AG09309 (cell line): ENCODE measurements around the gene RBM23.

Source experiments
- DNase-seq: peaks from one replicate; pipeline ENCODE4 v3.0.0-alpha.2; 2010; ENCODE audit warnings: low read depth
- H3K4me3 ChIP-seq: 2 replicates; pipeline ENCODE4 v1.5.1; 2011; ENCODE audit warnings: mild to moderate bottlenecking, low read depth, low read length, moderate library complexity; ENCODE audit not compliant: control insufficient read depth
- TF ChIP-seq, protein P1 (sequence below): IDR thresholded peaks from 2 replicates; pipeline ENCODE4 v1.5.1; 2011; ENCODE audit warnings: mild to moderate bottlenecking, low read depth, low read length, inconsistent platforms; ENCODE audit not compliant: insufficient read depth, control insufficient read depth; ENCODE audit errors: missing control alignments

The RBM23 gene

DNA sequence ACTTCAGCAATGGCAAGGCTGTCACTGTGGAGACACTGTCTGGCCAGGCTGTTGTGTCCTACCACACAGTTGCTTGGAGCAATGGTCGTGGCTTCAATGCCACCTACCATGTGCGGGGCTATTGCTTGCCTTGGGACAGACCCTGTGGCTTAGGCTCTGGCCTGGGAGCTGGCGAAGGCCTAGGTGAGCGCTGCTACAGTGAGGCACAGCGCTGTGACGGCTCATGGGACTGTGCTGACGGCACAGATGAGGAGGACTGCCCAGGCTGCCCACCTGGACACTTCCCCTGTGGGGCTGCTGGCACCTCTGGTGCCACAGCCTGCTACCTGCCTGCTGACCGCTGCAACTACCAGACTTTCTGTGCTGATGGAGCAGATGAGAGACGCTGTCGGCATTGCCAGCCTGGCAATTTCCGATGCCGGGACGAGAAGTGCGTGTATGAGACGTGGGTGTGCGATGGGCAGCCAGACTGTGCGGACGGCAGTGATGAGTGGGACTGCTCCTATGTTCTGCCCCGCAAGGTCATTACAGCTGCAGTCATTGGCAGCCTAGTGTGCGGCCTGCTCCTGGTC lies 43.1 kb downstream of the RBM23 start:
- TF ChIP-seq, protein P1, sequence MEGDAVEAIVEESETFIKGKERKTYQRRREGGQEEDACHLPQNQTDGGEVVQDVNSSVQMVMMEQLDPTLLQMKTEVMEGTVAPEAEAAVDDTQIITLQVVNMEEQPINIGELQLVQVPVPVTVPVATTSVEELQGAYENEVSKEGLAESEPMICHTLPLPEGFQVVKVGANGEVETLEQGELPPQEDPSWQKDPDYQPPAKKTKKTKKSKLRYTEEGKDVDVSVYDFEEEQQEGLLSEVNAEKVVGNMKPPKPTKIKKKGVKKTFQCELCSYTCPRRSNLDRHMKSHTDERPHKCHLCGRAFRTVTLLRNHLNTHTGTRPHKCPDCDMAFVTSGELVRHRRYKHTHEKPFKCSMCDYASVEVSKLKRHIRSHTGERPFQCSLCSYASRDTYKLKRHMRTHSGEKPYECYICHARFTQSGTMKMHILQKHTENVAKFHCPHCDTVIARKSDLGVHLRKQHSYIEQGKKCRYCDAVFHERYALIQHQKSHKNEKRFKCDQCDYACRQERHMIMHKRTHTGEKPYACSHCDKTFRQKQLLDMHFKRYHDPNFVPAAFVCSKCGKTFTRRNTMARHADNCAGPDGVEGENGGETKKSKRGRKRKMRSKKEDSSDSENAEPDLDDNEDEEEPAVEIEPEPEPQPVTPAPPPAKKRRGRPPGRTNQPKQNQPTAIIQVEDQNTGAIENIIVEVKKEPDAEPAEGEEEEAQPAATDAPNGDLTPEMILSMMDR = no peak
- H3K4me3 ChIP-seq = no peak overlapping the region
- DNase-seq = no peak

DNA sequence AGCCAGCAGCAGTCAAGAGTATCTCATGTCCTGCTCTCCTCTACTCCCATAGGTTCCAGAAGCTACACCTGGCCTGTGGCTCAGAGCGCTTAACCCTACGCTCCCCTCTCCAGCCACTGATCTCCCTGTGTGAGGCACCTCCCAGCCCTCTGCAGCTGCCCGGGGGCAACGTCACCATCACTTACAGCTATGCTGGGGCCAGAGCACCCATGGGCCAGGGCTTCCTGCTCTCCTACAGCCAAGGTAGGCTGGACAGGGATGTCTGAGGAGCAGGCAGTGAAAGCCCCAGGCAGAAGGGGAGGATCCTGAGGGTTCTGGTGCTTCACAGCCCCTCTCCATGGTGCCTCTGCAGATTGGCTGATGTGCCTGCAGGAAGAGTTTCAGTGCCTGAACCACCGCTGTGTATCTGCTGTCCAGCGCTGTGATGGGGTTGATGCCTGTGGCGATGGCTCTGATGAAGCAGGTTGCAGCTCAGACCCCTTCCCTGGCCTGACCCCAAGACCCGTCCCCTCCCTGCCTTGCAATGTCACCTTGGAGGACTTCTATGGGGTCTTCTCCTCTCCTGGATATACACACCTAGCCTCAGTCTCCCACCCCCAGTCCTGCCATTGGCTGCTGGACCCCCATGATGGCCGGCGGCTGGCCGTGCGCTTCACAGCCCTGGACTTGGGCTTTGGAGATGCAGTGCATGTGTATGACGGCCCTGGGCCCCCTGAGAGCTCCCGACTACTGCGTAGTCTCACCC lies 43.8 kb downstream of the RBM23 start:
- TF ChIP-seq, protein P1 = no peak
- H3K4me3 ChIP-seq = no peak overlapping the region
- no peak for DNase-seq

DNA sequence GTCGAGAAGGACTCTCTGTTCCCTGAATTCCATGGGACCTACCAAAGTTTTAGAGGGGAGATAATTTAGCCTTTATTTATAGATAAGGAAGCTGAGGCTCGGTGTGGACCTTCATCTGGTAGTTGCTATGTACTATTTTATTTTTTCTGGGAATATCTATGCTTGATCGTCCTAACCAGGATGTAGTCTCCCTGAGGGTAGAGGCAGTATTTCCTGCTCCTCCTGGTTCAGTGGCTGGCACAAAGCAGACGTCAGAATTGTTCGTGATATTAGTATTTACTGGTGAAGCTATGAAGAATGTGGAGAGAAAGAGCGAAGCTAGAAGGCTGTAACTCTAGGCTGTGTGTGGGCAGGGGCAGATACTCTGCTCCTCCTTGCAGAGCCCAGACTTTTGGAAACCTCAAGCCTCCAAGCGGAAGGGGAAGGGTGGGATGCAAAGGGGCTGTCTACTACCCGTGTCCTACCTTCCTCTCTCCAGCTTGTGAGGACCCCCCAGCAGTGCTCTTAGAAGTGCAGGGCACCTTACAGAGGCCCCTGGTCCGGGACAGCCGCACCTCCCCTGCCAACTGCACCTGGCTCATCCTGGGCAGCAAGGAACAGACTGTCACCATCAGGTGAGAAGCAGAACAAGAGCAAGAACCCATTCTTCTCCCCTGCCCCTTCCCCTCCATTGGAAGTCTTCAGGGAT lies 46.0 kb downstream of the RBM23 start:
- H3K4me3 ChIP-seq = peak overlapping the region; percentile 81
- TF ChIP-seq, protein P1 = no peak
- no peak for DNase-seq

DNA sequence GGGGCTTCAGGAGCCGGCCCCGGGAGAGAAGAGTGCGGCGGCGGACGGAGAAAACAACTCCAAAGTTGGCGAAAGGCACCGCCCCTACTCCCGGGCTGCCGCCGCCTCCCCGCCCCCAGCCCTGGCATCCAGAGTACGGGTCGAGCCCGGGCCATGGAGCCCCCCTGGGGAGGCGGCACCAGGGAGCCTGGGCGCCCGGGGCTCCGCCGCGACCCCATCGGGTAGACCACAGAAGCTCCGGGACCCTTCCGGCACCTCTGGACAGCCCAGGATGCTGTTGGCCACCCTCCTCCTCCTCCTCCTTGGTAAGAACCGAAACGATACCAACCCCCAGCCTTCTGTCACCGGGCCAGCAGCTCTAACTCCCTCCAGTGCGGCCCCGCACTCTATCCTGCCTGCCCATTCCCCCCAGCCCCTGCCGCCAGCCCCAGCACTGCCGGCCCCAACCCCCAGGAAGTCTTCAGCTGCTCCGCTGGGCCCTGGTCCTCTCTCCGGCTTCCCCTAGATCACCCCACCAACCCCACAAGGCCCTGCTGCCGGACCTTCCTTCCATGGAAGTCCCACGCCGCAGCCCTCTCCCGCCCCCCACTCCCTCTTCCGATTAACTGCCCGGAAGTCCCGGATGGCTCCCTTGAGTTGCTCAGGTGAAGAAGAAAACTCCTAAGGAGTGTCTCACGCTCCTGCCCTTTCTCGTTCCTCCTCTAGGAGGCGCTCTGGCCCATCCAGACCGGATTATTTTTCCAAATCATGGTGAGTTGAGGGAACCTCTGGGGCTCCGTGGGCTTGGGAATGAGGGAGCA lies 46.7 kb downstream of the RBM23 start:
- no peak for DNase-seq
- H3K4me3 ChIP-seq = peak overlapping the region; percentile 81
- TF ChIP-seq, protein P1 = peak; percentile 94

DNA sequence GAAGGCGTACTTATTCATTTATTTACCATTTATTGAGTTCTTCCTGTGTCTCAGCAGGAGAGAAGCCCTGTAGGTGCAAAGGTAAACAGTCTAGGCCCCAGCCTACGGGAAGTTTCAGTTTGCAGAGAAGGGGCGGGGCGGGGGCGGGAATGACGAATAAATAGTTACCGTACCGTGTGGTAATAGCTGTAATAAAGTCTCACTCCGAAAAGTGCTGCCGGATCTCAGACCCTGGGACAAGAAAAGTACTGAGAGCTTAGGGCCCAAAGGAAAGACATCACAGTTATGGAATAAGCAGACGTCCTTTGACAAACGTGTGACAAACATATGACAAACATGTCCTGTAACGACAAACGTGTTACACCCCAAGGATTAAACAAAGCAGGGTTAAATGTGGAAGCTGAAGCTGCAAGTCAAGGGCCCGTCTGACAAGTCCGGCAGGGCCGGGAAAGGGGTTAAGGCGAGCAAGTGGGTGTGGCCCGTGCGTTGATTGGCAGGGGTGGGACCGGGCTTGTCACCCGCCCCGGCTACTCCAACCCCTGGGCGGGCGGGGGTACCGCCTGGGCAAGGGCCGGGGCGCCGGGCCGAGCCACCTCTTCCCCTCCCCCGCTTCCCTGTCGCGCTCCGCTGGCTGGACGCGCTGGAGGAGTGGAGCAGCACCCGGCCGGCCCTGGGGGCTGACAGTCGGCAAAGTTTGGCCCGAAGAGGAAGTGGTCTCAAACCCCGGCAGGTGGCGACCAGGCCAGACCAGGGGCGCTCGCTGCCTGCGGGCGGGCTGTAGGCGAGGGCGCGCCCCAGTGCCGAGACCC lies 47.5 kb downstream of the RBM23 start, which contains the start of gene LRP10:
LRP10 (plus strand) TSS at position 517 of the 809 bp plus-strand sequence. CDS start 564 bp downstream, outside the sequence.
- H3K4me3 ChIP-seq = peak within 1 kb of the TSS; percentile 81
- TF ChIP-seq, protein P1 = no peak
- no peak for DNase-seq
